HuH-7.5 (cell line): Measurements from ENCODE around the gene RPLP2.

ENCODE experiments used
- DNase-seq: peaks from one replicate; pipeline ENCODE4 v3.0.0; 2011; ENCODE audit warnings: low spot score

The RPLP2 gene

GRCh38 chr11:773830-774229 is 35.9 kb upstream of the RPLP2 start:
- DNase-seq: no peak

- DNase-seq: no peak
Measured at GRCh38 chr11:774873-775592, 34.7 kb upstream of the RPLP2 start.

- no peak for DNase-seq
Measured at GRCh38 chr11:776263-776560, 33.6 kb upstream of the RPLP2 start.

GRCh38 chr11:776561-777287 is 33.0 kb upstream of the RPLP2 start:
- DNase-seq: peak; percentile 86

- DNase-seq: peak; percentile 99
Measured at GRCh38 chr11:777288-778255, 32.2 kb upstream of the RPLP2 start, which contains the start of gene GATD1. Gene GATD1, minus strand, starts transcription at chr11:777487. Its CDS starts 25 bp downstream, at chr11:777462.

GRCh38 chr11:778976-779954 is 30.5 kb upstream of the RPLP2 start:
- DNase-seq: no peak

GRCh38 chr11:779955-780532 is 29.7 kb upstream of the RPLP2 start:
- no peak for DNase-seq

GRCh38 chr11:782264-783174 is 27.2 kb upstream of the RPLP2 start:
- DNase-seq: no peak

GRCh38 chr11:783581-784015 is 26.2 kb upstream of the RPLP2 start:
- no peak for DNase-seq

GRCh38 chr11:786235-787083 is 23.3 kb upstream of the RPLP2 start:
- no peak for DNase-seq

- DNase-seq: no peak
Measured at GRCh38 chr11:787084-787675, 22.6 kb upstream of the RPLP2 start.

- no peak for DNase-seq
Measured at GRCh38 chr11:788009-788640, 21.6 kb upstream of the RPLP2 start.

GRCh38 chr11:788953-789940 is 20.5 kb upstream of the RPLP2 start:
- DNase-seq: no peak

- no peak for DNase-seq
Measured at GRCh38 chr11:789943-790342, 19.8 kb upstream of the RPLP2 start, which contains the start of gene CEND1. Gene CEND1, minus strand, starts transcription at chr11:790090. Its CDS starts 1,514 bp downstream, at chr11:788576.

- DNase-seq: no peak
Measured at GRCh38 chr11:790721-791564, 18.8 kb upstream of the RPLP2 start.
